ENCODE measurements around the gene POLR1B. TPM values are rescaled to one million over a fixed set of nuclear protein-coding genes. Genes with fewer than 3 reads are reported as not detected.

POLR1B gene
- total RNA-seq, 1 experiment from 2014 or later = 70.0 TPM

DNA sequence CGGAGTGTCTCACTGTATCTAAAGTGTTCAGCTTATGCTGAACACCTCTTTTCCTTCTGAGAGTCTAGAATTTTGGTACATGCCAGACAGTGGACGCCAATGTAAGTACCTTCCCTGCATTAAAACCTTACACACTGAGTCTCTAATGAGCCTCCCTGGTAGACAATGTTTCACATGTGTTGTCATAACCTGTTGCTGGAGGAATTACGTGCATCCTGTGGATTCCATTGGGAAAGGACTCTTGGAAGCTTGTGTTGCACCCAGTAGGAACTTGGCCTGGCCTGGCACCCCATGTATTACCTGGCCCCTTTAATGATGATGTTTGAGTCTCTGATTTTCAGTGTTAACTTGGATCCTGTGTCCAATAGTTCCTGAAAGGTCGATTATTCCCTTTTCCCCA lies 62.7 kb downstream of the POLR1B start:
- intact Hi-C loops (cut with micrococcal nuclease; ENCODE audit: unreplicated experiment) = no loop called here
- peaks cover 6% of the 10 kb centered on the region for H3K4me1 ChIP-seq (ENCODE audit: insufficient read depth, low read length, poor library complexity, severe bottlenecking)
- ChIA-PET CTCF (no interaction called here), POLR2A (ENCODE audit: low non-redundant PET) (no interaction called here)
- no peaks in the 10 kb centered on the region for H3K9me3 ChIP-seq (ENCODE audit: low read depth, low read length, poor library complexity, severe bottlenecking)
- no peaks in the 10 kb centered on the region for H3K27me3 ChIP-seq (replicated peaks; ENCODE audit: insufficient read depth, low read depth, low read length, poor library complexity)
- BruUV-seq (replicated peaks) = no TSS peak
- TF ChIP-seq EZH2 (IDR thresholded peaks at IDR 0.05; ENCODE audit: borderline replicate concordance, low read depth, low read length, poor library complexity, severe bottlenecking) (no peak), CTCF (conservative IDR thresholded peaks at IDR 0.05; ENCODE audit: low read depth, low read length) (no peak)
- H3K27ac ChIP-seq (ENCODE audit: low read depth, low read length, poor library complexity, severe bottlenecking) = no peak overlapping the region
- H3K4me3 ChIP-seq (ENCODE audit: low read depth, low read length, poor library complexity, severe bottlenecking) = no peak overlapping the region
- no peak for DNase-seq (ENCODE audit: low spot score)
- no peaks in the 10 kb centered on the region for H3K36me3 ChIP-seq (ENCODE audit: insufficient read depth, low read length, poor library complexity, severe bottlenecking)

GRCh38 chr2:112605926-112606325 lies 63.7 kb downstream of the POLR1B start:
- BruUV-seq (replicated peaks) = no TSS peak
- intact Hi-C loops (cut with micrococcal nuclease; ENCODE audit: unreplicated experiment) = no loop called here
- Histone ChIP-seq H3K27me3 (replicated peaks; ENCODE audit: insufficient read depth, low read depth, low read length, poor library complexity) (no peaks in the 10 kb centered on the region), H3K36me3 (ENCODE audit: insufficient read depth, low read length, poor library complexity, severe bottlenecking) (no peaks in the 10 kb centered on the region), H3K4me1 (ENCODE audit: insufficient read depth, low read length, poor library complexity, severe bottlenecking) (no peaks in the 10 kb centered on the region), H3K27ac (ENCODE audit: low read depth, low read length, poor library complexity, severe bottlenecking) (no peak overlapping the region), H3K9me3 (ENCODE audit: low read depth, low read length, poor library complexity, severe bottlenecking) (no peaks in the 10 kb centered on the region), H3K4me3 (ENCODE audit: low read depth, low read length, poor library complexity, severe bottlenecking) (no peak overlapping the region)
- ChIA-PET CTCF (no interaction called here), POLR2A (ENCODE audit: low non-redundant PET) (no interaction called here)
- DNase-seq (ENCODE audit: low spot score) = no peak
- TF ChIP-seq CTCF (conservative IDR thresholded peaks at IDR 0.05; ENCODE audit: low read depth, low read length) = no peak
- no peak for TF ChIP-seq EZH2 (IDR thresholded peaks at IDR 0.05; ENCODE audit: borderline replicate concordance, low read depth, low read length, poor library complexity, severe bottlenecking)

GRCh38 chr2:112606547-112606946 lies 64.3 kb downstream of the POLR1B start:
- no TSS peak for BruUV-seq (replicated peaks)
- H3K4me1 ChIP-seq (ENCODE audit: insufficient read depth, low read length, poor library complexity, severe bottlenecking) = no peaks in the 10 kb centered on the region
- intact Hi-C loops (cut with micrococcal nuclease; ENCODE audit: unreplicated experiment) = no loop called here
- H3K36me3 ChIP-seq (ENCODE audit: insufficient read depth, low read length, poor library complexity, severe bottlenecking) = no peaks in the 10 kb centered on the region
- no peaks in the 10 kb centered on the region for H3K9me3 ChIP-seq (ENCODE audit: low read depth, low read length, poor library complexity, severe bottlenecking)
- no peak overlapping the region for H3K27ac ChIP-seq (ENCODE audit: low read depth, low read length, poor library complexity, severe bottlenecking)
- DNase-seq (ENCODE audit: low spot score) = no peak
- CTCF ChIA-PET = no interaction called here
- no peaks in the 10 kb centered on the region for H3K27me3 ChIP-seq (replicated peaks; ENCODE audit: insufficient read depth, low read depth, low read length, poor library complexity)
- no peak overlapping the region for H3K4me3 ChIP-seq (ENCODE audit: low read depth, low read length, poor library complexity, severe bottlenecking)
- TF ChIP-seq EZH2 (IDR thresholded peaks at IDR 0.05; ENCODE audit: borderline replicate concordance, low read depth, low read length, poor library complexity, severe bottlenecking) (no peak), CTCF (conservative IDR thresholded peaks at IDR 0.05; ENCODE audit: low read depth, low read length) (no peak)
- POLR2A ChIA-PET (ENCODE audit: low non-redundant PET) = no interaction called here

All from A673 (cell line).